Aorta (tissue), 5 donors: ENCODE data around the gene ZNF830. TPM values are rescaled to one million over a fixed set of nuclear protein-coding genes. Genes with fewer than 3 reads are reported as not detected.
"Not testable (repeated sequence)": the region's sequence is repeated elsewhere in the genome, so short reads cannot be mapped to it uniquely, and the experiment has no call there.

ENCODE experiments used
- ATAC-seq: fragments of 200-7000 bp; cut with Tn5 transposase; one replicate; pipeline ENCODE4 v1.9.1; 2022; ENCODE audit warnings: moderate library complexity; ENCODE audit not compliant: low FRiP score
- DNase-seq, 2 donors: peaks; one replicate each; pipeline ENCODE4 v3.0.0-alpha.2; 2020
- H3K27ac ChIP-seq, 2 donors: one replicate each; pipeline ENCODE4 v1.5.1; 2013; ENCODE audit warnings: low read length in 2 of 2, mild to moderate bottlenecking in 2 of 2, moderate library complexity in 2 of 2, control low read depth in 1 of 2, inconsistent platforms in 1 of 2, low read depth in 1 of 2
- H3K27me3 ChIP-seq, 2 donors: one replicate each; pipeline ENCODE4 v1.6.1; 2013; ENCODE audit warnings: control low read depth in 1 of 2, low read length in 1 of 2, mild to moderate bottlenecking in 1 of 2, moderate library complexity in 1 of 2; ENCODE audit not compliant: insufficient read depth in 2 of 2, control insufficient read depth in 1 of 2
- H3K36me3 ChIP-seq, 2 donors: one replicate each; pipeline ENCODE4 v1.6.1; 2013; ENCODE audit warnings: control low read depth in 1 of 2, low read length in 1 of 2, mild to moderate bottlenecking in 1 of 2; ENCODE audit not compliant: insufficient read depth in 2 of 2, control insufficient read depth in 1 of 2
- H3K4me1 ChIP-seq, 2 donors: one replicate each; pipeline ENCODE4 v1.6.1; 2013; ENCODE audit warnings: low read length in 2 of 2, control low read depth in 1 of 2, mild to moderate bottlenecking in 1 of 2, moderate library complexity in 1 of 2; ENCODE audit not compliant: insufficient read depth in 2 of 2, control insufficient read depth in 1 of 2
- H3K4me3 ChIP-seq, 2 donors: one replicate each; pipeline ENCODE4 v1.5.1; 2013; ENCODE audit warnings: low read length in 2 of 2, control low read depth in 1 of 2, mild to moderate bottlenecking in 1 of 2
- H3K9me3 ChIP-seq: one replicate; pipeline ENCODE4 v1.6.1; 2013; ENCODE audit warnings: mild to moderate bottlenecking, low read length; ENCODE audit not compliant: control insufficient read depth
- WGBS, 2 donors: extraction: QIAGEN DNeasy Blood & Tissue Kit; methylation state at CpG; one replicate each; pipeline ENCODE4 v1.1.7; 2013; 5-methylcytosine and 5-hydroxymethylcytosine counted together
- intact Hi-C, 2 donors: fragments of 100-400 bp; cut with DNase I; formaldehyde crosslinking; loops; one replicate each; pipeline versions ENCODE4 v1.14.2 to v1.15.0; 2022
- long read RNA-seq, 2 donors: library from polyadenylated mRNA; unstranded; transcript quantifications; one replicate each; pipeline ENCODE4 v2.0.0, GENCODE V29; 2020 to 2021
- polyA plus RNA-seq, 2 donors: library from polyadenylated mRNA; stranded (reverse); fragments of 200-250 nt; gene quantifications; one replicate each; pipeline ENCODE4 v1.2.3, GENCODE V29; 2013
- total RNA-seq, 2 donors: library from RNA; stranded (reverse); fragmentation: NEBNext Ultra II Directional; extraction: Animal tissue kit (Norgen Biotek cat#: 25700); gene quantifications; one replicate each; pipeline ENCODE4 v1.2.1, GENCODE V29; 2021
- donor health status: healthy with polysubstance abuse.
- donor health status: Bipolar disorder and iron deficiency.
- donor health status: DM: no; HTN: no; CAD: no.
- donor health status: DM: no; HTN: no; CAD: no.
- donor health status: DM: yes; HTN: yes; CAD: no.

Gene ZNF830, protein sequence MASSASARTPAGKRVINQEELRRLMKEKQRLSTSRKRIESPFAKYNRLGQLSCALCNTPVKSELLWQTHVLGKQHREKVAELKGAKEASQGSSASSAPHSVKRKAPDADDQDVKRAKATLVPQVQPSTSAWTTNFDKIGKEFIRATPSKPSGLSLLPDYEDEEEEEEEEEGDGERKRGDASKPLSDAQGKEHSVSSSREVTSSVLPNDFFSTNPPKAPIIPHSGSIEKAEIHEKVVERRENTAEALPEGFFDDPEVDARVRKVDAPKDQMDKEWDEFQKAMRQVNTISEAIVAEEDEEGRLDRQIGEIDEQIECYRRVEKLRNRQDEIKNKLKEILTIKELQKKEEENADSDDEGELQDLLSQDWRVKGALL
- total RNA-seq (10 to 100 TPM; 12.9 to 14.5 TPM), polyA plus RNA-seq (10 to 100 TPM in 1 of 2 donors, 1 to 10 TPM in 1; 8.9 to 16.8 TPM)
- long read RNA-seq, donor 1, transcript ZNF830-201 (1 exons, 2,246 nt): major isoform, 44 of 46 reads
- long read RNA-seq, donor 1, partial matches to known transcripts: 0 of 46 reads
- long read RNA-seq, donor 1, other reads (novel, unspliced or antisense): 2 of 46 reads
- long read RNA-seq, donor 2, transcript ZNF830-201 (1 exons, 2,246 nt): major isoform, 11 of 12 reads
- long read RNA-seq, donor 2, partial matches to known transcripts: 0 of 12 reads
- long read RNA-seq, donor 2, other reads (novel, unspliced or antisense): 0 of 12 reads

DNA sequence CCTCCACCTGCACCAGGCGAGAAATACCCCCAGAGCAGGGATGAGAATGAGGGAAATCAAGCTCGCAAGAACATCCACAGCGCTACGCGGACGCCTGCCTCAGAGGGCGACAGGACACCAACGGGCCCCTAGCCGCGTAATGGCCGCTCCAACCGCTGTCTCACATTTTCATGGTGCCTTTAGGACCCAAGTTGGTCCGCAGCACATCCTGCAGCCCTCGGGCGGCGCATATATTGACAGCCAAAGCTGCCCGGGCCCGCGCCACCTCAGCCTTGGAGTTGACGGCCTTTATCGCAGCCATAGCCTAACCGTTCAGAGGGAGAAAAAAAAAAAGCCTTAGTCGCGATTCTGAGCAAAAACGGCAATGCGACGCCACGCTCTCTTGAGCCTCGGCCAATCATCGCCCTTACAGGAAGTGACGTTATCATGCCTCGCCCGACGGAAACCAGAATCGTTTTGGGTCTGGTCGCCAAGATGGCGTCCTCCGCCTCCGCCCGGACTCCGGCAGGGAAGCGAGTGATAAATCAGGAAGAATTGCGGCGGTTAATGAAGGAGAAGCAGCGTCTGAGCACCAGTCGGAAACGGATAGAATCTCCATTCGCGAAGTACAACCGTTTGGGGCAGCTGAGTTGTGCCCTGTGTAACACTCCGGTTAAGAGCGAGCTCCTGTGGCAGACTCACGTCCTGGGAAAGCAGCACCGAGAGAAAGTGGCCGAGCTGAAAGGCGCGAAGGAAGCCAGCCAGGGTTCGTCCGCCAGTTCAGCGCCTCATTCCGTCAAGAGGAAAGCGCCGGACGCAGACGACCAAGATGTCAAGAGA, at the start of gene ZNF830, which contains the start of gene CCT6B:
Gene ZNF830, plus strand, starts transcription at position 448 of the 819 bp plus-strand sequence. Its CDS starts 27 bp downstream, at position 475.
Gene CCT6B, minus strand, starts transcription at position 368 of the 819 bp plus-strand sequence. Its CDS starts 67 bp downstream, at position 301.
- WGBS, 2 donors: 0% methylated on average over 65 of the region's 65 CpGs

DNA sequence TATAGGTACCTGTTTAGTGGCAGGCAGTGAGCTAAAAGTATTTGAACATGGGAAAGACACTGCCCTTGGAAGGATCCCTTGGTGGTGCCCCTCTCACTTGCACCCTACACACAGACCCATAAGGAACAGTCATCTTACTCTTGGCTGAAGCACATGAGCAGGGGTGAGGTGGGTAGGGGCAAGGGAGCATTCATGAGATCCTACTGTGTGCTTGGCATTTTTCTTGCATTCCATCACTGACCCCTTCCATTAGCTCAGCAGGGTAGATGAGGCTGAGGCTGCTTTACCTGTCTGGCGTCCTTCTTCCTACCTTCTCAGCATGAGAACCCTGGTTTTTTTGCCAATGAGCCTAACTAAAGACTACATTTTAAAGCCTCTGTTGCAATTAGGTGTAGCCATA, 48.3 kb upstream of the ZNF830 start:
- 56 to 67% methylated on average over 1 of the region's 1 CpG for WGBS, 2 donors

More for the DNA sequence above, at the start of gene ZNF830, which contains the start of gene CCT6B:
- ATAC-seq (peak; percentile 98), DNase-seq (peak; percentile 95 to 96)
- no peaks in the 10 kb centered on the region for H3K9me3 ChIP-seq
- peak within 1 kb of the TSS; percentile 75 to 78 for H3K4me3 ChIP-seq
- peak within 1 kb of the TSS; percentile 69 to 98 for H3K27ac ChIP-seq
- no peaks in the 10 kb centered on the region for H3K36me3 ChIP-seq
- intact Hi-C loops: loop anchor here (2.0 to 5.0 kb wide), 5 partner anchors 19 to 157 kb away; partner anchors contain the start of genes LIG3 (in 1 of the 2) and RAD51D (in 1 of the 2)
- peaks cover 3 to 6% of the 10 kb centered on the region in 2 donors for H3K4me1 ChIP-seq
- H3K27me3 ChIP-seq: no peaks in the 10 kb centered on the region

DNA sequence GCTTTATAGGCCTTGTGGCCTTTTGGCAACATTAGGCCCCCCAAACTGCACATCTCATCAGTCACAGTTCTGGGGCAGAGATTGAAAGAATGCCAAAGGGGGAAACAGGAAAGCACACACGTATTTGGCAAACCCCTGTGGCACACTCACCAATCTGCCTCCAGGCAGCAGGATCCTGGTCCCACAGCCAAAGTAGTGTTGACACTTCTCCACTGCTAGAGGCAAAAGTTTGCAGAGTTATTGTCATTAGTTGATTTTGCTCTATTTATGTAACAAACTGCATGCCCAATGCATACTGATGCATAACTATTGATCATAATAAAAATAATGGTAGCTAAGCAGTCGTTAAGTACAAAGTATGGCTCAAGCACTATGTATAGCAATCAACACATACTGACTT, 45.2 kb upstream of the ZNF830 start:
- no peak overlapping the region for H3K27ac ChIP-seq
- H3K27me3 ChIP-seq: no peaks in the 10 kb centered on the region
- ATAC-seq: no peak
- H3K4me3 ChIP-seq: no peak overlapping the region
- H3K4me1 ChIP-seq: no peaks in the 10 kb centered on the region
- no peaks in the 10 kb centered on the region for H3K36me3 ChIP-seq
- WGBS, 2 donors: 51 to 55% methylated on average over 2 of the region's 2 CpGs
- intact Hi-C loops: no loop called here
- DNase-seq: no peak
- H3K9me3 ChIP-seq: no peaks in the 10 kb centered on the region

More for the DNA sequence above, 48.3 kb upstream of the ZNF830 start:
- Histone ChIP-seq H3K27ac (no peak overlapping the region), H3K27me3 (no peaks in the 10 kb centered on the region), H3K36me3 (no peaks in the 10 kb centered on the region), H3K4me1 (no peaks in the 10 kb centered on the region), H3K9me3 (no peaks in the 10 kb centered on the region), H3K4me3 (no peak overlapping the region)
- ATAC-seq (no peak), DNase-seq (no peak)
- intact Hi-C loops: no loop called here

DNA sequence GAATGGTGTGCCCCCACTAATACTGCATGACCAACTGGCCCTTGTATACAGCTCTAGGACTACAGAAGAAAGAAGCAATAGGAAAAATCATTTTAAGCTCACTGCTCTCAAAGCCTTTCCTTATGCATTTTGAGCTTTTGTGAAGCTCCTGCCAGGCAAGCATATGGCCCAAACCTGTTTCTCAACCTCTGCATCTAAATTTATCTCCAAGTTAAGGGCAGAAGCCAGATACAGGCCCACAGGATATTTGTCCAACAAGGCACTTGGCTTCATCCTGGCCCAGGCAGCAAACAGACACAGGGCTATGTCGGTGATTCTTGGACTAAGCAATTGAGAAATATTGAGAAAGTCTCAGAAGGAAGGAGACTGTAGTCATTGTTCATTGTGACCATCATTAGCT, 44.0 kb upstream of the ZNF830 start:
- no peak for ATAC-seq
- 88 to 93% methylated on average over 1 of the region's 1 CpG for WGBS, 2 donors
- Histone ChIP-seq H3K9me3 (no peaks in the 10 kb centered on the region), H3K4me1 (no peaks in the 10 kb centered on the region), H3K27ac (no peak overlapping the region), H3K4me3 (no peak overlapping the region), H3K27me3 (no peaks in the 10 kb centered on the region), H3K36me3 (no peaks in the 10 kb centered on the region)
- intact Hi-C loops: no loop called here
- no peak for DNase-seq

DNA sequence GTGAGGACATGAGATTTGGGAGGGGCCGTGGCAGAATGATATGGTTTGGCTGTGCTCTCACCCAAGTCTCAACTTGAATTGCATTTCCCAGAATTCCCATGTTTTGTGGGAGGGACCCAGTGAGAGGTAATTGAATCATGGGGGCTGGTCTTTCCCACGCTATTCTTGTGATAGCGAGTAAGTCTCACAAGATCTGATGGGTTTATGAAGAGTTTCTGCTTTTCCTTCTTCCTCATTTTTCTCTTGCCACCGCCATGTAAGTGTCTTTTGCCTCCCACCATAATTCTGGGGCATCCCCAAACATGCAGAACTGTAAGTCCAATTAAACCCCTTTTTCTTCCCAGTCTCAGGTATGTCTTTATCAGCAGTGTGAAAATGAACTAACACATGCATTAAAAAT, 40.7 kb upstream of the ZNF830 start:
- no peak overlapping the region for H3K27ac ChIP-seq
- ATAC-seq (no peak), DNase-seq (no peak)
- intact Hi-C loops: no loop called here
- no peaks in the 10 kb centered on the region for H3K4me1 ChIP-seq
- H3K27me3 ChIP-seq: no peaks in the 10 kb centered on the region
- no peaks in the 10 kb centered on the region for H3K9me3 ChIP-seq
- H3K4me3 ChIP-seq: no peak overlapping the region
- WGBS, 2 donors: 84 to 87% methylated on average over 4 of the region's 4 CpGs
- H3K36me3 ChIP-seq: no peaks in the 10 kb centered on the region

DNA sequence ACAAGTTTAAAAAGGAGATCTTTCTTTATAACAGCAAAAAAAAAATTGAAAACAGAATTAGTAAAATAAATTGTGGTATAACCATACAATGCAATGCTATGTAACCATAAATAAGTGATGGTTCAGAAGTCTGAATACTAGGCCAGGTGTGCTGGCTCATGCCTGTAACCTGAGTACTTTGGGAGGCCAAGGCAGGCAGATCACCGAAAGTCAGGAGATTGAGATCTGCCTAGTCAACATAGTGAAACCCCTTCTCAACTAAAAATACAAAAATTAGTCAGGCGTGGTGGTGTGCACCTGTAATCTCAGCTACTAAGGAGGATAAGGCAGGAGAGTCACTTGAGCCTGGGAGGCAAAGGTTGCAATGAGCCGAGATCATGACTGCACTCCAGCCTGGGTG, 34.7 kb upstream of the ZNF830 start:
- H3K4me1 ChIP-seq: no peaks in the 10 kb centered on the region
- intact Hi-C loops: no loop called here
- no peaks in the 10 kb centered on the region for H3K36me3 ChIP-seq
- no peaks in the 10 kb centered on the region for H3K27me3 ChIP-seq
- no peaks in the 10 kb centered on the region for H3K9me3 ChIP-seq
- WGBS, 2 donors: 83 to 88% methylated on average over 3 of the region's 3 CpGs
- DNase-seq (no peak), ATAC-seq (no peak)
- no peak overlapping the region for H3K27ac ChIP-seq
- no peak overlapping the region for H3K4me3 ChIP-seq

DNA sequence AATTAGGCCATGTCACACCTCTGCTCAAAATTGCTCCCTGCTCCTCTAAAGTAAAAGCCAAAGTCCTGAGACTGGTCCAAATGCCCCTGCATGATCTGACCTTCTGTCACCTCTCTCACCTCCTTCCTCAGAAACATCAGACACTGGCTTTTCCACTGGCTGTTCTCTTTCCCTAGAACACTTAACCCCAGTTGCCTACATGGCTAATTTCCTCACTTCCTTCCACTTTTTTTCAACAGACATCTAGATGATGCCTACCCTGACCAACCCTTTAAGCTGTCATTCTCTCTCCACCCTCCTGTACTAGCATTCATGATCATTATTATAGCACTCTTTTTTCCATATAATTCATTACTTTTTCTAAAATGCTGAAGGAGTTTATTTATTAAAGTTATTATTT, 31.1 kb upstream of the ZNF830 start:
- DNase-seq: no peak
- ATAC-seq: no peak
- H3K4me1 ChIP-seq: no peaks in the 10 kb centered on the region
- no peak overlapping the region for H3K27ac ChIP-seq
- no peaks in the 10 kb centered on the region for H3K36me3 ChIP-seq
- no peaks in the 10 kb centered on the region for H3K27me3 ChIP-seq
- no peaks in the 10 kb centered on the region for H3K9me3 ChIP-seq
- no peak overlapping the region for H3K4me3 ChIP-seq
- intact Hi-C loops: no loop called here

DNA sequence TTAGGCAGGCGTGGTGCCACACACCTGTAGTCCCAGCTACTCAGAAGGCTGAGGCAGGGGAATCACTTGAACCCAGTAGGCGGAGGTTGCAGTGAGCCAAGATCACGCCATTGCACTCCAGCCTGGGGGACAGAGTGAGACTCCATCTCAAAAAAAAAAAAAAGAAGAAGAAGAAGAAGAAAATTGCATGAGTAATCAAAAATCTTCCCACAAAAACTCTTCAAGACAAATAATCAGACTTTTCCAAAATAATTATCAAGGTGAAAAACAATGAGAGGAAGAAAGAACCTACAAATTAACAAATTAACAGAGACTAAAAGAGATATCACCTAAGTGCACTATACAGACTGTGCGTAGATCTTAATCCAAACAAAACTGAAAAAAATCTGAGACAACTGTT, 10.6 kb upstream of the ZNF830 start:
- H3K9me3 ChIP-seq, H3K36me3 ChIP-seq, DNase-seq, ATAC-seq, H3K27me3 ChIP-seq, H3K27ac ChIP-seq, H3K4me3 ChIP-seq, intact Hi-C loops, H3K4me1 ChIP-seq: not testable (repeated sequence)
- WGBS, 2 donors: 88 to 92% methylated on average over 4 of the region's 4 CpGs
